Tibial nerve (tissue), 3 donors: ENCODE data around the gene SCN3A.

ENCODE experiments used
- POLR2A ChIP-seq, 2 donors: fragments of 450-650 bp; IDR thresholded peaks; one replicate each; pipeline ENCODE4 v1.6.1; 2017; ENCODE audit warnings: antibody characterized with exemption in 2 of 2, mild to moderate bottlenecking in 2 of 2, moderate library complexity in 2 of 2
- TF ChIP-seq, protein P1 (sequence below), 5 experiments: fragments of 200-600 bp in 3 of 5; fragments of 450-650 bp in 2 of 5; sonication (generic) in 3 of 5; IDR thresholded peaks; one replicate each; pipeline ENCODE4 v1.5.1; 2016 to 2019; ENCODE audit warnings: antibody characterized with exemption in 5 of 5, mild to moderate bottlenecking in 3 of 5, moderate library complexity in 2 of 5

DNA sequence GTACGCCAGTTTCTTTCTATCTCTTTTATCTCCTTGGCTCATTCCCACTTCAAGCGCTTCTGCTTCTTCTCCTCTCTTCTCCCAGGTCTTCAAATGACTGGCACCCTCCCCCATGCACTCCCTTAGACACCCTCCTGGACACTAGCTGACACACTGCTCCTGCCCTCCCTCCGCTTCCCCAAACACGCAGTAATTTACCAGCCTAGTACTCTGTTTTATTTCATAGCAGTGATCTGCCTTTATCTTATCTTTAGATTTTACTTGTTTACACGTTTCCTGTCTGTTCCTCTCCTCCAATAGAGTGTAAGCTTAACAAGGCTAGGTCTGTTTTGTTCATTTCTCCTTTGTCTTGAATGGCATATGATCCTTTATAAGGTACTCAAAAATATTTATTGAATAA, 93.9 kb downstream of the SCN3A start:
- TF ChIP-seq, protein P1, sequence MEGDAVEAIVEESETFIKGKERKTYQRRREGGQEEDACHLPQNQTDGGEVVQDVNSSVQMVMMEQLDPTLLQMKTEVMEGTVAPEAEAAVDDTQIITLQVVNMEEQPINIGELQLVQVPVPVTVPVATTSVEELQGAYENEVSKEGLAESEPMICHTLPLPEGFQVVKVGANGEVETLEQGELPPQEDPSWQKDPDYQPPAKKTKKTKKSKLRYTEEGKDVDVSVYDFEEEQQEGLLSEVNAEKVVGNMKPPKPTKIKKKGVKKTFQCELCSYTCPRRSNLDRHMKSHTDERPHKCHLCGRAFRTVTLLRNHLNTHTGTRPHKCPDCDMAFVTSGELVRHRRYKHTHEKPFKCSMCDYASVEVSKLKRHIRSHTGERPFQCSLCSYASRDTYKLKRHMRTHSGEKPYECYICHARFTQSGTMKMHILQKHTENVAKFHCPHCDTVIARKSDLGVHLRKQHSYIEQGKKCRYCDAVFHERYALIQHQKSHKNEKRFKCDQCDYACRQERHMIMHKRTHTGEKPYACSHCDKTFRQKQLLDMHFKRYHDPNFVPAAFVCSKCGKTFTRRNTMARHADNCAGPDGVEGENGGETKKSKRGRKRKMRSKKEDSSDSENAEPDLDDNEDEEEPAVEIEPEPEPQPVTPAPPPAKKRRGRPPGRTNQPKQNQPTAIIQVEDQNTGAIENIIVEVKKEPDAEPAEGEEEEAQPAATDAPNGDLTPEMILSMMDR (IDR thresholded peaks at IDR 0.05): no peak
- no peak for TF ChIP-seq POLR2A (IDR thresholded peaks at IDR 0.05)
